ENCODE data around the gene WDFY4.

WDFY4 gene

DNA sequence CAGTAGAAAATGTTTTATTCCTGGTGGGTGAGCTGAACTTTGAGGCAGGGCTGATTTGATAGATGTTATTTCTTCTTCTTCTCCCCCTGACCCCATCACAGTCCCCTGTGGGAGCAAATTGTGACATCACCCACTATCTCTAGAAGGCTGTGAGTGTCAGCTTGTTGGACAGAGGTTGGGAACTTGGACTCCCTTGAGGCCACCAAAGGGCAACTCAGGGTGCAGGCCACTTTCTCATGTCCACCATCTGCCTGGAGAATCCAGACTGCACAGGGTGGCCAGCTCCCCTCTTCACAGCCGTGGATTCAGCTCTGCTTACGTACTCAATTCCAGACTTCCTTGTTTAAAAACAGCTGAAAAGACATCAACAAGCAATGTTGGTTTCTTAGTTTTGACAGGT, 151.9 kb downstream of the WDFY4 start:
- DNase-seq (ENCODE audit: low read depth): no peak
- H3K4me3 ChIP-seq (ENCODE audit: low read depth, low read length): no peak overlapping the region
- TF ChIP-seq, protein P1, sequence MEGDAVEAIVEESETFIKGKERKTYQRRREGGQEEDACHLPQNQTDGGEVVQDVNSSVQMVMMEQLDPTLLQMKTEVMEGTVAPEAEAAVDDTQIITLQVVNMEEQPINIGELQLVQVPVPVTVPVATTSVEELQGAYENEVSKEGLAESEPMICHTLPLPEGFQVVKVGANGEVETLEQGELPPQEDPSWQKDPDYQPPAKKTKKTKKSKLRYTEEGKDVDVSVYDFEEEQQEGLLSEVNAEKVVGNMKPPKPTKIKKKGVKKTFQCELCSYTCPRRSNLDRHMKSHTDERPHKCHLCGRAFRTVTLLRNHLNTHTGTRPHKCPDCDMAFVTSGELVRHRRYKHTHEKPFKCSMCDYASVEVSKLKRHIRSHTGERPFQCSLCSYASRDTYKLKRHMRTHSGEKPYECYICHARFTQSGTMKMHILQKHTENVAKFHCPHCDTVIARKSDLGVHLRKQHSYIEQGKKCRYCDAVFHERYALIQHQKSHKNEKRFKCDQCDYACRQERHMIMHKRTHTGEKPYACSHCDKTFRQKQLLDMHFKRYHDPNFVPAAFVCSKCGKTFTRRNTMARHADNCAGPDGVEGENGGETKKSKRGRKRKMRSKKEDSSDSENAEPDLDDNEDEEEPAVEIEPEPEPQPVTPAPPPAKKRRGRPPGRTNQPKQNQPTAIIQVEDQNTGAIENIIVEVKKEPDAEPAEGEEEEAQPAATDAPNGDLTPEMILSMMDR (IDR thresholded peaks at IDR 0.05; ENCODE audit: low read depth, low read length, missing control alignments): no peak
- in situ Hi-C loops (cut with HindIII; ENCODE audit: low sequenced_read_pairs): no loop called here

DNA sequence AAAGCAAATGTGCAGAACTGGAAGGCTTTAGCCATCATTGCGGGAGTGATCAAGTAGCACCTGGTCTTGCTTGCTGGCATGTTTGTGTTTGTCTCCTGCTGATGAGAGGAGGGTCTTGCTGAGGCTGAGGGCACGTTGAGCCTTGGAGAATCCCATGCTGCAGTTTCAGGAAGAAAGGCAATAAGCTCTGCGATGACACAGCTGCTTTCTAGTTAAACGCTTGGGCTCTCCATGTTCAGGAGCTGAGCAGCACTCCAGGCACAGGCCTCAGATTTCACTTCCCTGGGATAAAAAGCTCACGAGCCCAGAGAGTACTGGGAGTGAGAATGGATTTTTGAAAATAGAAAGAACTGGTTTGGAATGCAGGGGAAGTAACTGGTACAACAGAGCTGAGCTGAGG, 154.2 kb downstream of the WDFY4 start:
- DNase-seq (ENCODE audit: low read depth): no peak
- in situ Hi-C loops (cut with HindIII; ENCODE audit: low sequenced_read_pairs): no loop called here
- TF ChIP-seq, protein P1 (IDR thresholded peaks at IDR 0.05; ENCODE audit: low read depth, low read length, missing control alignments): no peak
- no peak overlapping the region for H3K4me3 ChIP-seq (ENCODE audit: low read depth, low read length)

DNA sequence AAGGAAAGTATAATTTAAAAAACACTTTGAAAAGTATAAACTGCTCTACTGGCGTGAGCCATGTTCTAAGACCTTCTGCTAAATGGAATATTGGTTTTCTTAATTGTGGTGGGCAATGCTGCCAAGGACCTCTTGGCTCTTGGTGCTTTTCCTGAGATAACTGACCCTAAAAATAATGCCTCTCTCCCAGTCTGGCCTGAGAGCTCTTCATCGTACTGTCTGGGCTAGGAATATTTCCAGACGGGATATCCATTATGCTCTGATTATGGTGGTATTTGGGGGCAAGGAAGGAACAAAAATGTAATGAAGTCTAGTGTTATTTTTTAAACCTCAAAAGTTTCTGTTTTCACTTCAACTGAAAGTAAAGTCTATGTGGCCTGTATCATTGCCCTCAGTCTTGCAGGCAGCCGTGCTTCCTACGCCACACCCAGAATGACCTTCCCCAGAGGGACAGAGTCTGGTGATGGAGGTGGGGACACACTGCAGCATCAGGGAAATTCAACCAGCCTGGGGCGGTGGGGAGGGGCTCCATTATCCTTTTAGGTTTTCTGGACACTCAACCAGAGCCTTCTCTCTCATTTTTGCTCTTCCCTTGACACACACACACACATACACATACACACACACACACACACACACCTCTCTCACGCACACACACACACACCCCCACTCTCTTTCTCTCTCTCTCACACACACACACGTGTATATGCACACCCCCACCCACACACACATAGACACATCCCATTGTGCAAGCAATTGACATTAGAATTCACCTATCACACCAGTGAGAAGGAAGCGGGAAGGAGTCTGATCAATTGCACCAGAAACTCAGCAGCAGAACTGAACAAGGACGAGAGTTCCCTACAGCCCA, 155.4 kb downstream of the WDFY4 start:
- in situ Hi-C loops (cut with HindIII; ENCODE audit: low sequenced_read_pairs): no loop called here
- no peak overlapping the region for H3K4me3 ChIP-seq (ENCODE audit: low read depth, low read length)
- no peak for DNase-seq (ENCODE audit: low read depth)
- TF ChIP-seq, protein P1 (IDR thresholded peaks at IDR 0.05; ENCODE audit: low read depth, low read length, missing control alignments): no peak

DNA sequence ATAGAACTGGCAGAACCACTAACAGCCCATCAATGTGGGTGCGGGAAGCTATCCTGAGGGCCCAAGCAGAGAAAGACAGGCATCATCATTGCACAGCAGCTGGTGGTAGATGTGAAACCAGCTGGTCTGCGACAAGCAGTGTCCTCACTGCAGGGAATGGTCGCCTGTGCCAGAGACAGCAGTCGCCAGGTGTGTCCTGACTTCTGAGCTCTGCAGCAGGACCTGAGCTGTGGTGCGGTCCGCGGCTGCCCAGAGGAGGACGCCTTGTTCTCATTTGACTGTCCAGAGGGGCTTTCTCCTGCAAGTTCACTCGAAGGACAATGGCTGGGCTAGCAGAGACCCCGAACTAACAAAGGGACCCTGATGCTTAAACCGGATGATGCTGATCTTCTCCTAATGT, 157.6 kb downstream of the WDFY4 start:
- no peak overlapping the region for H3K4me3 ChIP-seq (ENCODE audit: low read depth, low read length)
- TF ChIP-seq, protein P1 (IDR thresholded peaks at IDR 0.05; ENCODE audit: low read depth, low read length, missing control alignments): no peak
- no peak for DNase-seq (ENCODE audit: low read depth)
- in situ Hi-C loops (cut with HindIII; ENCODE audit: low sequenced_read_pairs): no loop called here

DNA sequence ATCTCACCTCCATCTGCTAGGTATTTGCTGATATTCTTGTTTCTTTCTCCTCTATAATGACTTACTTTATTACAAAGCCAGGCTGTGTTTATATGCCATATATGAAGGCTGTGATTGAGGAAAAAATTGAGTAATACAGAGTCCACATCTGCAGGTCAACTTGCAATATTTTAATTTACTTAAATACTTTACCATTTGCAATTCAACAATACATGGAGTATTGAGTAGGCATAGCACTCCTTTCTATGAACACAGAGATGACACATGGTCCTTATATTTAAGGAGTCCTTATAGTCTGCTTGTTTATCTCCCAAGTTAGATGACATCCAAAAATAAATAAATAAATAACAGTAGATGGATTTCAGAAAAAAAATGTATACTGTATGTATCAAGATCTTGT, 158.5 kb downstream of the WDFY4 start:
- TF ChIP-seq, protein P1 (IDR thresholded peaks at IDR 0.05; ENCODE audit: low read depth, low read length, missing control alignments): no peak
- in situ Hi-C loops (cut with HindIII; ENCODE audit: low sequenced_read_pairs): no loop called here

DNA sequence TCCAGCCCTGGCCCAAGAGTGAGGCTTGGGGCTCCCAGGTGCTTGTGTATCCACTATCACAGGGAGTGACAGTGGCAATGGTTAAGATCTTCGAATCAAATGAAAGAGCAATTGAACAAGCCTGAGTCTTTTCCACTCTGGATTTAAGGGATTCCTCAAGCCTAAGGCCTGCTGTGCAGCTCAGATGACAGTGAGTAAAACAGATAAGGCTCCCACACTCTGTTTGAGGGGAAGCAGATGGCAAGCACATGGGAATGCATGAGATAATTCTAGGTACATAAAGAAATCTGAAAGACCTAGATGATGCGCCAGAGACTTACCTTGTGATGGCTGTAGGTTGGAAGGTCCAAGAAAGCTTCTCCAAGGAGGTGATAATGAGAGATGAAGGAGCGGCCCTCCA, 159.9 kb downstream of the WDFY4 start:
- in situ Hi-C loops (cut with HindIII; ENCODE audit: low sequenced_read_pairs): no loop called here
- TF ChIP-seq, protein P1 (IDR thresholded peaks at IDR 0.05; ENCODE audit: low read depth, low read length, missing control alignments): no peak
- no peak for DNase-seq (ENCODE audit: low read depth)
- no peak overlapping the region for H3K4me3 ChIP-seq (ENCODE audit: low read depth, low read length)

More for the DNA sequence above, 158.5 kb downstream of the WDFY4 start:
- no peak overlapping the region for H3K4me3 ChIP-seq (ENCODE audit: low read depth, low read length)
- DNase-seq (ENCODE audit: low read depth): no peak
